Stimulated activated effector memory CD8-positive, alpha-beta T cell treated with anti-CD3 and anti-CD28 coated beads, Interleukin-12 subunit alpha, Interleukin-12 subunit beta, amount 100 ng/mL, for 72 hours (primary cell): ENCODE results near the gene NFATC2.

Experiments used
- ATAC-seq: fragments of 150-1000 bp; cut with Tn5 transposase; 2 replicates; pipeline ENCODE4 v1.10.0; 2021
- DNase-seq, 2 donors: peaks; one replicate each; pipeline ENCODE4 v3.0.0; 2021 to 2022; ENCODE audit warnings: low spot score in 2 of 2
- H3K27ac Mint-ChIP-seq: one replicate; pipeline ENCODE4 v1.8.0; 2022; ENCODE audit warnings: mild to moderate bottlenecking, mixed read lengths
- H3K36me3 Mint-ChIP-seq: one replicate; pipeline ENCODE4 v1.8.0; 2022; ENCODE audit warnings: mild to moderate bottlenecking, mixed read lengths
- H3K4me1 Mint-ChIP-seq: one replicate; pipeline ENCODE4 v1.8.0; 2022; ENCODE audit warnings: mixed read lengths
- H3K4me3 Mint-ChIP-seq: one replicate; pipeline ENCODE4 v1.8.0; 2022; ENCODE audit warnings: mild to moderate bottlenecking, mixed read lengths
- H3K9me3 Mint-ChIP-seq: one replicate; pipeline ENCODE4 v1.8.0; 2022; ENCODE audit warnings: mixed read lengths

The NFATC2 gene

DNA sequence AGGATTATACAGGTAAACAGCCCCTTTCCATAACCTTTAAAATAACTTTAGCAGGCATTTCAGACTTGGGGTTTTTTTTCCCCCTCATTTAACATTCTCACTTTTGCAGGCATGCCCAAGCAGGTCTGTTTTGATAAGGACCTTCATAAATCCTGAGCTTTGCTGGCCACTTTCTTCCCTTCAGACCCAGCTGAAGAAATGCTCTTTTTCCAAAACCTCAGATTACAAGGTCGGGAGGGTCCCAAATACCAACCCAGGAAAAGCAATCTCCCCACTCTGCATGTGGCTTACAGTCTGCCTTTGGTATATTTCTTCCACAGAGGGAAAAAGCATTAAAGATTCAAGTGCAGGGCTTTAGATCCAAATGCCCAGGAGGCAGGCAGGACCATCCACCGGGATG is 6.8 kb downstream of the NFATC2 start:
- DNase-seq (no peak), ATAC-seq (no peak)
- Mint-ChIP-seq H3K36me3 (peaks cover 61% of the 10 kb centered on the region), H3K4me1 (peaks cover 97% of the 10 kb centered on the region), H3K9me3 (no peaks in the 10 kb centered on the region), H3K4me3 (peak overlapping the region; percentile 95), H3K27ac (peak overlapping the region; percentile 80)

DNA sequence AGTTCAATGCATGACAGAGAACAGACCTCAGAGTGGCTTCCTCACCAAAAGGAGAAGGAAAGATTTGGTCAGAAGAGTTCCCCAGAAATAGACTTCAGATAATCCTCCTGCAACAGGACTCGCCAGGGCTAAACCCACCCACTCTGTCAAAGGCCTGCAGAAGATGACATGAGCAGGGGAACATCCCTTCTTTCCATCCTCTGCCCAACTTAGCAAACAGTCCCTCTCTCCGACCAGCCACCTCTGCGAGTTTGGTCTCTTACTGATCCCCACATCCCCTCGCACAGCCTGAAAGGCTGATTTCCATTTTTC is 7.5 kb downstream of the NFATC2 start:
- H3K36me3 Mint-ChIP-seq = peaks cover 58% of the 10 kb centered on the region
- ATAC-seq = no peak
- DNase-seq = peak in 1 of 2 donors; percentile 59
- H3K4me3 Mint-ChIP-seq = peak overlapping the region; percentile 95
- H3K27ac Mint-ChIP-seq = peak overlapping the region; percentile 80
- no peaks in the 10 kb centered on the region for H3K9me3 Mint-ChIP-seq
- H3K4me1 Mint-ChIP-seq = peaks cover 97% of the 10 kb centered on the region

DNA sequence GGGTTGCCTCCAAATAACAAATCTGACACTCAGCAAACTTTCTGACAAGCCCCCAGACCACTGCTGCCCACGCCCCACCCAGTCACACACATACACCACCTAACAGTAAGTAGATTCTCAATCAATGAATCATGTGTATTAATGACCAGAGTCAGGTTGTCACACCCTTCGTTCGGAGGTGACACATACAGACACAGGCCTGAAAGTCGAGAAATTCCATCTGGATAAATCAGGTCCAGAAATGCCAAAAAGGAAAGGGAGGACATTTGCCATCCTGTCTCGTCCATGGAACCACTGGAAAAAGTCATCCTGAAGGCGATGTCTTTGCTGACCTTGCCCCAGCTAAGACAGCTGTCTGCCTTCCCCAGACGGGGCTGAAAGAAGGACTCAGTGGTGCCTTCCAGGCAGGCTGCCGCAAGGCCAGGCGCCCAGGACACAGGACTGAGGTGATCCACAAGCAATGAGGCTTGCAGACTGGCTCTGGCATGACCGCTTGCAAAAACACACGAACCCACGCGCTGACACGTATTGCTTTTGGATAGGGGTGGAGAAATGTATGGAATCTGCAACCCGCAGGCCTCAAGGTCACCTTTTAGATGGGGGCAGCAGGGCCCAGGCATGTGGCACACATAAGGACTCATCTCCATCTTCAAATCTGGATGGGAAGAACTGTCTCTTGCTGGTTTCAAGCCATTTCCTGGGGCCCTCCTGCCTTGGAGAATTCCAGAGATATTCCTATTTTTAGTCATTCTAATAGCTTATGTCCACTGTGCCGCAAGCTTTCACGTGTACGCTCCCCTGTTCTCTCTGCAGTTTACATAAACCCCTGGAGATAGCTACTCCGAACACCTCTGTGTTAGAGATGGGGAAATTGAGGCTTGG is 9.0 kb downstream of the NFATC2 start:
- H3K36me3 Mint-ChIP-seq = peaks cover 57% of the 10 kb centered on the region
- peak overlapping the region; percentile 98 for H3K27ac Mint-ChIP-seq
- H3K4me3 Mint-ChIP-seq = peak overlapping the region; percentile 87
- peaks cover 96% of the 10 kb centered on the region for H3K4me1 Mint-ChIP-seq
- ATAC-seq = no peak
- DNase-seq = peak in 1 of 2 donors; percentile 55
- H3K9me3 Mint-ChIP-seq = no peaks in the 10 kb centered on the region

DNA sequence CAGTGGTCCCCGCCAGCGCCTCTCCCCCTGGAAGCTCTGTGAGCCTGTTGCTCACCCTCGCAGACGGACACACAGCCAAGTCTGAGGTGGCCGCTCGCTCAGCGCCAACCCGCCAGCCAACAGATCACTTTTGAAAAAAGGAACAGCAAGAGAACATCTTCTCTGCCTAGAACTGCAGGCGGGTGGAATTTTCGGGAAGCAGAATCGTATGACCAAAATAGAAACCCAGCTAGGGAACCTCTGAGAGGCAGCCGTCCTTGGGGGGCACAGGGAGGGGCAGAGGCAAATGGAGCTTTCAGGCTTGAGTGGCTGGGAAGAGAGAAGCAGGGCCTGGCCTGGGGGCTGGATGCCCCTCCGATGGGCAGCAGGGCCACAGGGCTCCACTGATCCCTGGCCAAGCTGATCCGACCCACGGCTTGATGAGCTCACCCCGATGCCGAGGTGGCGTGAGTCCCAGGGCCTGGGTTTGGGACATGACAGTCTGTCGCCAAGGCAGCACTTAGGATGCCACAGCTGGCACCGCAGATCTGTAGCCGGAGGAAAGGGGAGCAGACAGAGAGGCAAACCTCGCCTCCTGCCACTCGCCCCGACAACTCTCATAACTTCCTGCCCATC is 9.8 kb downstream of the NFATC2 start:
- H3K27ac Mint-ChIP-seq = peak overlapping the region; percentile 98
- H3K36me3 Mint-ChIP-seq = peaks cover 59% of the 10 kb centered on the region
- peak in 1 of 2 donors; percentile 61 for DNase-seq
- no peak for ATAC-seq
- H3K9me3 Mint-ChIP-seq = no peaks in the 10 kb centered on the region
- peaks cover 96% of the 10 kb centered on the region for H3K4me1 Mint-ChIP-seq
- H3K4me3 Mint-ChIP-seq = peak overlapping the region; percentile 87

DNA sequence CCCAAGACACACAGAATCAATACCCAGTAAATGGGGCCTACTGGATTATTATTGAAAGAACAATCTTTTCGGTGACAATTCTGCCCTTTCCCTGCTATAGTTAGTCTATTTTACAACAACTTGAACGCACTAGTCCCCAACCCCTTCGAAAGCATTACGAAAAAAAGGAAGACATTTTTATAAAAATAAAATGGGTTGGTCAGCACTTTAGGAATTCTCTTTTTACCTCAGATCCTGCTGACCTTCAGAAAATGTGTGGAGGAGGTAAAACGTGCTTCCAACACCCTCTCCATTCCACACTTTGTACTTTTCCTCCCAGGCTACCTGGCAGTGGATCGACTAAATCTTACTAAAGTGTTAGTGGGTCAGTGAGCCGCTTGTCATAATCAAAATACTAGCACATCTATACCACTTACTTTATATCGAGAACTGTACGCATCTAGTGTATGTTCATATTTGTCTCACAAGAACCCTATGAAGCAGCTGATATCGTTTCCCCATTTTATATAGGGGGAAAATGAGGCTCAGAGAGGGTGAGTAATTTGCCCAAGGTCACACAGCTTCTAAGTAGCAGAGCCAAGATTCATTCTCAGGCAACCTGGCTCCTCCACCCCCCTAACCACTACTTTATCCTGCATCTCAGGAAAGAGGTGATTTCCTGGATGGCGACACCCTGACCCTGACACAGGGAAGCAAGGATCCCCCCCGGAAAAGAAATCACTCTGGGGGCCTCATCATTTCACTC is 10.6 kb downstream of the NFATC2 start:
- ATAC-seq (no peak), DNase-seq (no peak)
- peaks cover 65% of the 10 kb centered on the region for H3K36me3 Mint-ChIP-seq
- no peaks in the 10 kb centered on the region for H3K9me3 Mint-ChIP-seq
- H3K27ac Mint-ChIP-seq = peak overlapping the region; percentile 98
- H3K4me1 Mint-ChIP-seq = peaks cover 96% of the 10 kb centered on the region
- H3K4me3 Mint-ChIP-seq = peak overlapping the region; percentile 87

DNA sequence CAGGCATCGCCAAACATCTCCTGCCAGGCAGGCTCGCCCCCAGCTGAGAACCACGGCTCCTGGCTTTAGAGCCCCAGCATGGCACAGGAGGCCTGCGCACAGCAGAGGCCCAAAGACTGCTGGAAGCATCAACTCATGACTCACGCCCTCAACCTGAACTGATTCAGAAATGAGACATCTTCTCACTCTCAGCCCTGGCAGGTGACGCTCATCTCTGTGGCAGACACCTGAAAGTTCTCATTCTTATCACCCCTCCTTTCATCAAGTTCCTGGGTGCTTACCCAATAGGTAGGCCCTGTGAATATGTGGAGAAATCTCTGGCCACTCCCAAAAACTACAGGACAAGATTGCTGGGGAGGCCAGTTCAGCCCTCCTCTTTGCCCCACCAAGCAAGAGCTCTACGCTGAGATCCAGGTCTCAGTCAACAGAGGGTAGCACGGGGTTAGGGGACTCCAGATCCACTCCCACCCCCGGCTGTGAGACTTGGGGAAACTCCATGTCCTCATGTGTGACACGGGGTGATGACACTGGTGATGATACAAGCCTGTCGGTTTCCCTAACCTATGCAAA is 11.3 kb downstream of the NFATC2 start:
- ATAC-seq (peak; percentile 87), DNase-seq (peak; percentile 55 to 89)
- Mint-ChIP-seq H3K4me3 (peak overlapping the region; percentile 87), H3K9me3 (no peaks in the 10 kb centered on the region), H3K4me1 (peaks cover 96% of the 10 kb centered on the region), H3K27ac (peak overlapping the region; percentile 98), H3K36me3 (peaks cover 67% of the 10 kb centered on the region)

DNA sequence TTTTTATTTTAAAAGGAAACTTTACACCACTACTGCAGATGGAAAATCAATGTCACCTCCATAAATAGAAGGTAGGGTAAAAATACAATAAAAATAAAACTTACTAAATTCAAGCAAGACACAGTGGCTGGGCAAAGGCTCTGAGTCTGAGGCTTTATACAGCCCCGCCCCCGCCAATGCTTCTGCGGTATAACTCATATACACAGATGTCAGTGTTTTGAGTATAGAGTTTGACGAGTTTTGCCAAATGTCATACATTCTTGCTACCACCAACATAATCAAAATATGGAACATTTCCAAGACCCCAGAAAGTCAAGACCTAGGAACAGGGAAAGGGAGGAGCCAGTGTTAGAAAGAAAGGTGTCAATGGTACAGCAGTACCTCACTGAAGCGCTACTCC is 12.8 kb downstream of the NFATC2 start:
- peaks cover 79% of the 10 kb centered on the region for H3K36me3 Mint-ChIP-seq

DNA sequence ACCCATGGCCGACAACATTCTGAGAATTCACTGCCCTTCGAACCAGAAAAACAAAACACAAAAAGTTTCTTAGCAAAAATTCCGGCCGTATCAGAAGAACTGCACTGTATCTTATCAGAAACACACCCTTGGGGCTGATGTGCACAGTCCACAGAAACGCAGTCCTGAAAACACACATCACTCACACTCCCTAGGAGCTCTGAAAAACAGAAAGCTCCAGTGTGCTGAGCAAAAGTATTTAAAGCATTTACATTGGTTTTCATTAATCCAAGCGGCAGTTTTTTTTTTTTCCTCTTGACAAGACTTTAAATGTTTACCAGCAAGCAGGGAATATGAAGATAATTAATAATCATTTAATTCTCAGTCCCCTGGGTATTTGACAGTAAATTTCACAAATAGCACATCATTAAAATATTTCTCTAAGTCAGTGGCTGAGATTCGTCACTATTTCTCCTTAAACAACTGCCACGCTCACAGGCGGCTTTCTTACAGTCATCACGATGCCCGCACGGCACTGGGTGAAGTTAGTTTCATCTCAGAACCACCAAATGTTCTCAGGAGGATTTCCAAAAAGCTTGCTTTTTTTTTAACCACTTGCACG is 13.3 kb downstream of the NFATC2 start:
- Mint-ChIP-seq H3K9me3 (no peaks in the 10 kb centered on the region), H3K36me3 (peaks cover 78% of the 10 kb centered on the region), H3K4me3 (peak overlapping the region; percentile 87), H3K4me1 (peaks cover 96% of the 10 kb centered on the region), H3K27ac (peak overlapping the region; percentile 98)
- DNase-seq = peak in 1 of 2 donors; percentile 71
- peak; percentile 44 for ATAC-seq

More for the DNA sequence above, 12.8 kb downstream of the NFATC2 start:
- H3K9me3 Mint-ChIP-seq = no peaks in the 10 kb centered on the region
- peak overlapping the region; percentile 98 for H3K27ac Mint-ChIP-seq
- peaks cover 96% of the 10 kb centered on the region for H3K4me1 Mint-ChIP-seq
- peak; percentile 53 for ATAC-seq
- DNase-seq = peak; percentile 49 to 84
- peak overlapping the region; percentile 87 for H3K4me3 Mint-ChIP-seq

DNA sequence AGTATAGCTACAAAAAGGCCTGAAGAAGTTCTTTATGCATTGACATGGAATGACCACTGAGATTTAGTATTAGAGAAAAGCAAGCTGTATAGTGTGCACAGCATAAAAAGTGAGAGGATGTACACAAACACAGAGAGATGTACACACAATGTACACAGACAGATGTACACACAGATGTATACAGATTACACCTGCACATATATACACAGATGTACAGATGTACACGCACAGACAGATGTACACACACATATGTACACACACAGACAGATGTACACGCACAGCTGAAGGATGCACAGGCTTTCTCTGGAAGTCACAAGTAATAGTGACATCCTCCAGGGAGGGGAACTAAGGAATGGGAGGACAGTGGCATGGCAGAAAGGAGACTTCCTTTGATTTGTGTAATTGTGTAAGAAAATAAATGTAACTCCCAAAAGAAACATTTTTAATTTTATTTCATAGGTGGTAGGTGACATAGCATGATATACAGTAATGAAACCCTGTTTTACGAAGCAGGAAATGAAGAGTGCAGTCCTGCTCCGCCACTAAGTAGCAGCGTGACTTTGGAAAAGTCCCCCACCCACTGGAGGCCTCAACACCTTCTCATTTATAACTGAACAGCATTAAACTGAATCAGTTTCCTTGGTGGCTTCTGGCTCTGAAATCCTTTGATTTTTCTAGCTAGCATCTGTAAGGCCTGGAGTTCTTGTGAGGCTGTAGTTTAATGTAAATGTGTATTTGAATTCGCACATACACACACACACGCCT is 14.1 kb downstream of the NFATC2 start:
- peak in 1 of 2 donors; percentile 66 for DNase-seq

DNA sequence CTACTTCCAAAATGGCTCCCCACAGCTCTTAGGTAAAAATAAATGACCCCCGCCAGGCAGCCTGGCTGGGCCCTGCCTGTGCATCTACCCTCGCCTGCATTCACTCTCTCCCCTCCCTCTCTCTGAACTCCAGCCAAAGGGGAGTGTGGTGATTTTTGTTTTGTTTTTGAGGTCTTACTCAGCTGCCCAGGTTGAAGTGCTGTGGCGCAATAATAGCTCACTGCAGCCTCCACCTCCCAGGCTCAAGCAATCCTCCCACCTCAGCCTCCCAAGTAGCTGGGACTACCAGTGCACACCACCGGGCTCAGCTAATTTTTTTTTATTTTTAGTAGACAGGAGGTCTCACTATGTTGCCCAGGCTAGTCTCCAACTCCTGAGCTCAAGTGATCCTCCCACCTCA is 15.8 kb downstream of the NFATC2 start:
- H3K9me3 Mint-ChIP-seq = no peaks in the 10 kb centered on the region
- H3K27ac Mint-ChIP-seq = peak overlapping the region; percentile 98
- no peak for DNase-seq
- H3K36me3 Mint-ChIP-seq = peaks cover 83% of the 10 kb centered on the region
- ATAC-seq = no peak
- H3K4me3 Mint-ChIP-seq = peak overlapping the region; percentile 87
- peaks cover 90% of the 10 kb centered on the region for H3K4me1 Mint-ChIP-seq

More for the DNA sequence above, 14.1 kb downstream of the NFATC2 start:
- Mint-ChIP-seq H3K36me3 (peaks cover 81% of the 10 kb centered on the region), H3K9me3 (no peaks in the 10 kb centered on the region), H3K27ac (peak overlapping the region; percentile 98), H3K4me3 (peak overlapping the region; percentile 87), H3K4me1 (peaks cover 95% of the 10 kb centered on the region)
- ATAC-seq = peak; percentile 52

DNA sequence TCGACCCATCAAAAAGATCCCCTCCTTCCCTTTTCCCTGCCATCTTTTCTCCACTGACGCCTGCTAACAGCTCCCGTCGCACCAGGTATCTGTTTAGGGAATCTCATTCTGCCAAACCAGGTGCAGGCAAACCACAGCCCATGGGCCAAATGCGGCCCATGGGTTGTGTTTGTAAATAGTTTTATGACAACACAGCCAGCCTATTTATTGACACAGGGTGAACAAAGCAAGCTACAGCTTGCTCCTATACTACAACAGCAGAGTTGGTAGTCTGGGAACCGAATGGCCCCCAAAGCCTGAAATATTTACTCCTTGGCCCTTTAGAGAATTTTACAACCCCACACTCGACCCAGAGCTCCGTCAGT is 16.4 kb downstream of the NFATC2 start:
- peaks cover 83% of the 10 kb centered on the region for H3K36me3 Mint-ChIP-seq
- H3K9me3 Mint-ChIP-seq = no peaks in the 10 kb centered on the region
- no peak for DNase-seq
- H3K4me3 Mint-ChIP-seq = peak overlapping the region; percentile 87
- peaks cover 85% of the 10 kb centered on the region for H3K4me1 Mint-ChIP-seq
- peak overlapping the region; percentile 98 for H3K27ac Mint-ChIP-seq
- ATAC-seq = no peak

DNA sequence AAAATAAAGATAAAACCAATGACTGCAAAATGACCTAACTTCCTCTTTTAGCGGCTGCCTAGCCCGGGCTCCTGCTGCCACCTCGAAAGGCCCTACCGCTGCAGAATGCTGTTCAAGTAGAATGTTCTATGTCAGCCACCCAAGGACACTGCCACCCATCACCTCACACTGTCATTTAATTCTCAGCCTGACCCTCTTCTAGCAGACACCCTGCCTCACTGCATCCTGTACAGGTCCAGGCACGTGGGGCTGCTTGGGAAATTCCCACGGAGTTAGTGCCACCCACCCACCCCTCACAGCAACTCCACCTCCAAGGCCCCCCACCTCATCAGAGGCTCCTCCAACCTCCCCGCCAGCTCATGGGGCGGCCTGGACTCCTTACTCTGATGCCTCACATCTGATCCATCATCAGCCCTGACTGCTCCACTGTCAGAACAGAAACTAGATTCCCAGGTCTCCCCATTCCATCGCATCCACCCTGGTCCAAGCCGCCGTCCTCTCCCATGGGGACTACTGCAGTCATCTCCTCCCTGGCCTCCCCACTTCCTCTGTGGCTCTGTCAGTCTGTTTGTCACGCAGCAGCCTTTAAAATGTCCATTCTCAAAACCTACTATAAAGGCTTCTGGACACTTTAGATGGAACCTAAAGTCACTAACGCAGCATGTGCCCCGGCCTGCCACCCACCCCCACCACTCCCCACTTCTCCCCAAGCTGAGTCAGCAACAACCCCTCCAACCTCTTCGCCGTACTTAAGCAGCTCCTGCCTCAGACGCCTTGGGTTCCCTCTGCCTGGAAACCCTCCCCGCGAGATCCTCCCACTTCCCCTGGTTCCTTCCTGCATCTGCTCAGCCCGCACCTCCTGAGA is 17.0 kb downstream of the NFATC2 start:
- no peaks in the 10 kb centered on the region for H3K9me3 Mint-ChIP-seq
- peak overlapping the region; percentile 98 for H3K27ac Mint-ChIP-seq
- peaks cover 83% of the 10 kb centered on the region for H3K36me3 Mint-ChIP-seq
- peak overlapping the region; percentile 87 for H3K4me3 Mint-ChIP-seq
- peaks cover 85% of the 10 kb centered on the region for H3K4me1 Mint-ChIP-seq
- DNase-seq (peak in 1 of 2 donors; percentile 72), ATAC-seq (peak; percentile 57)

DNA sequence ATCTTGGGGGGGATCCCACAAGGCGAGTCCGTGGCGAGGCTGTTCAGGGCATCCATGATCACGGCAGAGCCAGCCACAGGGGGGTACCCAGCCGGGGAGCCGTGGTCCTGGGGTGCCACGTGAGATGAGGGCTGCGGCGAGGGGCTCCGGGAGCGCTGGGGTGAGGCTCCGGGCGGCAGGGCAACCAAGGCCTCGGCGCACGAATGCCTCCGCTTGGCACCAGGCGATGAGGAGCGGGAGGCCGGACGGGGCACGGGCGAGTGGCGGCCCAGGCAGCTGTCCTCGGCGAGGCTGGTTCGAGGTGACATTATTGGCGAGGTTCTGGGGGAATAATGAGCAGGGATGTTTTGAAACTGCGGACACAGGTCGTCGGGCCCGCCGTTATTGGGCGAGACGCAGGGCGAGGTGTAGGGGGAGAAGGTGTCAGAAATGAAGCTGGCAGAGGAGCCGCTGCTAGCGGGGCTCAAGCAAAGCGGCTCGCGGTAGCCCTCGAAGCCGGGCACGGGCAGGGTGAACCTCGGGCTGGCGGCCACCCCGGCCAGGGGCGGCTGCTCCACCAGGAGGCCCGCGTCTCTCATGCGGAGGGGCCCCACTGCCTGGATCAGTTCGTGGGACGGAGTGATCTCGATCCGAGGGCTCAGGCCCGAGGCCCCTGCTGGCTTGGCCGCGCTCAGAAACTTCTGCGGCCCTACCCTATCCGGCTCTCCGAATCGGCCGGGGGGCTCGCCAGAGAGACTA is 19.1 kb downstream of the NFATC2 start:
- H3K36me3 Mint-ChIP-seq = peaks cover 93% of the 10 kb centered on the region
- peaks cover 76% of the 10 kb centered on the region for H3K4me1 Mint-ChIP-seq
- ATAC-seq (no peak), DNase-seq (no peak)
- no peaks in the 10 kb centered on the region for H3K9me3 Mint-ChIP-seq
- H3K27ac Mint-ChIP-seq = no peak overlapping the region
- peak overlapping the region; percentile 87 for H3K4me3 Mint-ChIP-seq
